HG03460 (cell line): ENCODE results near the gene PLB1.

Experiments
- ATAC-seq: cut with Tn5 transposase; IDR thresholded peaks from one replicate; pipeline ENCODE4 v1.9.1; 2021; ENCODE audit not compliant: unreplicated experiment

Gene PLB1

DNA sequence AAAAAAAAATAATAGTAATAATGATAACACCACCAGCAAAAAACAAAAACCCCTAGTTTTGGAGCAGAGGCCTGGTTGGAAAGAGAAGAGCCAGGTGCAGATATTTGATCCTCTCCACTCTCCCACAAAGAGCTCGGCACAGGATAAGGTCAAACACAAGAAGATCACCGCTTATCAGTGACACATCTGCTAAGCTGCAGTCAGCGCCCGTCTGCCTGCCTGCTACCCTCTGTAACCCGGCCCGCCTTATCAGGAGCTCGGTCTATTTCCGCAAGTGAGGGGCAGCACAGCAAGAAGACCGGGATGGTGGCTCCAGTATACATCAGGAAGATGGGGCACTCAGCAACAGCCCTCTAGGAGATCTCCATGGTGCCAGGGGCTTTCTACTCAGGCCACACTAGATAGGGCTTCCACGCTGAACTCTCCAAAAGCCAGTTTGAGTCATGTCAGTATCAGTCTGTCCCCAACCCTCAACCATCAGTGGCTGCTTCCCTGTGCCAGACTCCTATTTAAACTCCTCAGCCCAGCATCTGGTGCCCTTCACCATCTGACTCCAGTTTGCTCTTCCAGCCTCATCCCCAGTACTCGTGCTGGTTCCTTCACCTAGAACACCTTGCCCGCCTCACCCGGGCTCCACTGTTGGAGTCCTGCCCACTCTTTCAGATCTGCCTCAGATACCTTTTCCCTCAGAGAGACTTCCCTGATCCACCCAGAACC lies 188.4 kb downstream of the PLB1 start:
- ATAC-seq, result no peak

DNA sequence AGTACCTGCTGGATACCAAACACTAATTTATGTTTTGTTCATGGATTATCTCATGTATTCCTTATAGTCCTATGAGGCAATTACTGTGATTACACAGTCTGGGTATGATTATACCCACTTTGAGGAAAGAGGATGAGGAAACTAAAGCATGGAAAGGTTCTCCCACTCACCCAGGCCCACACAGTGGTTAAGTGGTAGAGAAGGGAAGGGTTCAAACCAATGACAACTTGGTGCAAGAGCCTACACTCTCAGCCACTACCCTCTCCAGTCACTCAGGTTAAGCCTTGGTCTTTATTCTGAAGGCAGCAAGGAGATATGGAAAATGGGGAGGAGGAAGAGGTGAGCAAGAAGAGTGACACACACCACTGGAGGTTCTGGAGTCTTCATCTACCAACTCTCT lies 191.3 kb downstream of the PLB1 start:
- ATAC-seq, result no peak

DNA sequence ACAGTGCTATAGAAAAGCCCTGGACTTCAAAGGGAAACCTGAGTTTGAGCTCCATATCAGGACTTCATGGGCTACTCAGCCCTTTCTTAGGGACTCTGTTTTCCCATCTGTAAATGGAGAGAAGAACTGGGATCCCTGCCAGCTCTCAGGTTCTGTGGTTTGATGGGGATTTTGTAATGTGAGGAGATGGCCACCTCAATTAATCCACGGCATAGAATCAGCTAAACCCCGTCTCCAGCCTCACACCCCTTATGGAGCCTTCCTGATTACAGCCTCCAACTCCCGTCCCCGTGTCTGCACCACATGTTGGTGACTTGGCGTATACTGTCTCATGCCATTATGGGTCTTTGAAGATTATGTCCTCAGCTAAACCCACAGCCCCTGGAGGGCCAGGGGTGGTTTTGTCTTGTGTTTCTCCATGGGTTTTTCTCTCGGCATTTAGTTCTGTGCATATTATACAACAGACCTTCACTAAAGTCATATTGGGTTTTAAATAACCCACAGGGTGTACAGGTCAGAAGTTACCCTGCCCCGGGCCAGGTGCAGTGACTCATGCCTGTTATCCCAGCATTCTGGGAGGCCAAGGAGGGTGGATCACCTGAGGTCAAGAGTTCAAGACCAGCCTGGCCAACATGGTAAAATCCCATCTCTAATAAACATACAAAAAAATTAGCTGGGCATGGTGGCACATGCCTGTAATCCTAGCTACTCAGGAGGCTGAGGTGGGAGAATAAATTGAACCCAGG lies 192.0 kb downstream of the PLB1 start:
- ATAC-seq, result no peak

DNA sequence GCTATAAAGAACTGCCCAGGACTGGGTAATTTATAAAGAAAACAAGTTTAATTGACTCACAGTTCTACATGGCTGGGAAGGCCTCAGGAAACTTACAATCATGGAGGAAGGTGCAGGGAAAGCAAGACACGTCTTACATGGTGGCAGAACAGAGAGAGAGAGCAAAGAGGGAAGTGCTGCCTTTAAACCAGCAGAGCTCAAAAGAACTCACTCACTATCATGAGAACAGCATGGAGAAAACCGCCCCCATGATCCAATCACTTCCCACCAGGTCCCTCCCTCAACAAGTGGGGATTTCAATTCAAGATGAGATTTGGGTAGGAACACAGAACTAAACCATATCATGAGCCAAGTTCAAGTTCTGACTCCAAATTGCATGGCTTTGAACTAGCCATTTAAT lies 193.0 kb downstream of the PLB1 start:
- ATAC-seq, result no peak

DNA sequence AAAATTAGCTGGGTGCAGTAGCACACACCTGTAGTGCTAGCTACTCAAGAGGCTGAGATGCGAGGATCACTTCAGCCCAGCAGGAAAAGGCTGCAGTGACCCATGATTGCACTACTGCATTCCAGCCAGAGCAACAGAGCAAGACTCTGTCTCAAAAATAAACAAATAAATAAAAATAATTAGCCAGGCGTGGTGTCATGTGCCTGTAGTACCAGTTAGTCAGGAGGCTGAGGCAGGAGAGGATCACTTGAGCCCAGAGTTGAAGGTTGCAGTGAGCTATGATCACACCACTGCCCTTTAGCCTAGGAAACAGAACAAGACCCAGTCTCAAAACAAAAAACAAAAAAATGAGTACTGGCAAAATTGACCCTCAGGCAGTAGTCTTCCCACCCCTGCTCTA lies 193.9 kb downstream of the PLB1 start:
- no peak for ATAC-seq

DNA sequence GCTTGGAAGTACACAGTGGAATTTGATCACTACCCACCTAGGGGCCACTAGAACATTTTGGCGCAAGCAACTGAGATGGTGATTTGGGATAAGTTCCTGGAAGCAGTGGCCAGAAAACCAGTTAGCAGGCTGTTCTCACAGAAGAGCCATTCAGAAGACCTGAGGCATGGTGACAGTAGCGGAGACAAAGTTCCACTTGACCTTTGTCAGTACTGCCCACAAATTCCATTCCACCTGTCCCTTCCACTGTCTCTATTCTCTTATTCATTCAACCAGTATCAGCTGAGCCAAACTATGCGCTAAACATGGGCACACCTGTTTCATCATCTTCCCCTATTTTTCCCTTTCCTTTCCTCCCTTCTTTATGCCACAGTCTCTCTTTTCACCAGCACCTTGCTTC lies 196.6 kb downstream of the PLB1 start:
- ATAC-seq, result no peak

DNA sequence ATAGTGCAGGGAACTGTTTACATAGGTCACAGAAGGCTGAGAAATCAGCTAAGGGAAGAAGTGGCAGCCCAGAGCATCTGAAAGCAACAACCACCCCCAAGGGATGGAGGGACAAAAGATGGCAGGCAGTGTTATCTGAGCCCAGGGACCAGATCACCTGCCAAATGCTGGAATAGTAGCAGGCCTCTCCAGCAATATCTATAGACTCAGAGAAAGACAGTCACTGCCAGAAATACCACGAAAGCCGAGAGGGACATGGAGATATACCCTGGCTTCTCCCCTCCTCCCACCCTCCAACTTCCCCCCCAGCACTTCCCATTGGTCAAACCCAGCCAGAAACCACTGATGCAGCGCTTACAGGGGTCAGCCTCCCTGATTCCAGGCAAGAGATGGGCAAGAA lies 197.4 kb downstream of the PLB1 start:
- no peak for ATAC-seq
